Measurements from ENCODE around the gene MAPK1. TPM values are rescaled to one million over a fixed set of nuclear protein-coding genes. Genes with fewer than 3 reads are reported as not detected.
"Not testable (repeated sequence)": the region's sequence is repeated elsewhere in the genome, so short reads cannot be mapped to it uniquely, and the experiment has no call there.

Gene MAPK1
- total RNA-seq, 1 experiment from 2014 or later = 113 TPM

DNA sequence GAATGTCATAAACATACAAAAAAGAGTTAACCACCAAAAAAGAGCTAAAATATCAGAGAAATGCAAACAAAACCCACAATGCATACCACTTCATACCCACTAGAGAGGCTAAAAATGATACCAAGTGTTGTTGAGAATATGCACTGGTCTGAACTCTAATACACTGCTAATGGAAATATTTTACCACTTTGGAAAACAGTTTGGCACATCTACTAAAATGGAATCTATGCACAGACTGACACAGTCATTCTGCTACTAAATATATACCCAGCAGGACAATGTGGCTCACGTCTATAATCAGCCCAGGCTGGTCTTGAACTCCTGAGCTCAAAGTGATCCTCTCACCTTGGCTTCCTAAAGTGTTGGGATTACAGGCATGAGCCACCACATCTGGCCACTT lies 18.0 kb downstream of the MAPK1 start:
- DNase-seq (ENCODE audit: low read depth) = no peak

DNA sequence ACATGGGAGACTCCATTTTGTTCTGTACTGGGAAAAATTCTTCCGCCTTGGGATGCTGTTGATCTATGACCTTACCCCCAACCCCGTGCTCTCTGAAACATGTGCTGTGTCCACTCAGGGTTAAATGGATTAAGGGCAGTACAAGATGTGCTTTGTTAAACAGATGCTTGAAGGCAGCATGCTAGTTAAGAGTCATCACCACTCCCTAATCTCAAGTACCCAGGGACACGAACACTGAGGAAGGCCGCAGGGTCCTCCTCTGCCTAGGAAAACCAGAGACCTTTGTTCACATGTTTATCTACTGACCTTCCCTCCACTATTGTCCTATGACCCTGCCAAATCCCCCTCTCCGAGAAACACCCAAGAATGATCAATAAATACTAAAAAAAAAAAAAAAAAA lies 19.4 kb downstream of the MAPK1 start:
- DNase-seq (ENCODE audit: low read depth) = not testable (repeated sequence)

DNA sequence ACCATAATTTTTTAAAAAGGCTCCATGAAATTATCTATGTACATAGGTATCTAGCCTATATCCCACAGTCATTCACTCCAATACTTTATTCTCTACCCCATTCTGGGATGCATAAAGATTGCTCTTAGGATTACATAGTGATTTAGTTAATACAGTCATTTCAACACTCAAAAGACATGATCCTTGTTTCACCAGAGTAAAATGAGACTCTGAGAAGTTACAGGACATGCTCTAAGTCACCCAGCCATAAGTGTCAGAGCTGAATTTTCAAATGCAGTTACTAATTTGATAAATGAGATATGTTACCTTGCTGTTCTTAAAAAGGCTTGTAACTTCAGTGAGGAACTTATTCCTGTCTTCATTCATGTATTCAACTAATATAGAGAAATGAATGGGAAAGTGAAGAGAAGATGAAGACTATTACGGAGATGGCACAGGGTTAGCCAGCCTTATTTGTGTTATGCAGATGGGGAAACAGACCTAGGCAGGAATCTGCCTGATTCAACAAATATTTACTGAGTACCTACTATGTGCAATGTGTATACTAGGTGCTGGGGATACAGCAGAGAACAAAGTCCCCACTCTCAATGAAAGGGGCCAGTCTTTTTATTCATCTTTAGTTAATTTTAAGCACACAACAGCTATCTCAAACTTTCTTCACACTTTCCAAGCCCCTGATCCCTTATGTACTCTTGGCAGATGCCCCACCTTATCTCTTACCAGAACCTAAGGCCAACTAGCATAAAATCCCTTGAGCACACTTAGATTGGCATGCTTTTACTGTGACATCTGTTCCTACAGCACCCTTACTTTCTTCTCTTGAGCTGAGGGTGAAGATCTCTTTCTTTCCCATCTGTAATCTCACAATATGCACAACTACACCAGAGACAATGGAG lies 21.6 kb downstream of the MAPK1 start:
- no peak for DNase-seq (ENCODE audit: low read depth)

DNA sequence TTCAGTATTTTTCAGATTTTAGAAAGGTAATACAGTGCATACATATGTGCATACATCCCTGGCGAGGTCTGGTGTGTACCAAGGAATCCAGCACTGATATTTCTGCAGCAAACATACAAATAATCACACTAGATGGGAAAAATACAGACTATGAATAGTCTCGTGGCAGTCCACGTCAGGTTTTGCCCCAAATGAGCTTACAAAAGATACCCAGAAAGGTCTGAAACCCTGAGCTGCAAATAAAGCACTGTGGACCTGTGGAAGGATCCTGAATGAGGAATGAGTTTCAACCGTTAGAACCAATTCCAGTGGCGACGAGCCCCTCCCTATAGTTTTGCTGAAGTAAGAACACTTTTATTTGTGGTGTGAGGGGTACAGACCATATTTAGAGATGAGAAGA lies 24.5 kb downstream of the MAPK1 start:
- DNase-seq (ENCODE audit: low read depth) = no peak

DNA sequence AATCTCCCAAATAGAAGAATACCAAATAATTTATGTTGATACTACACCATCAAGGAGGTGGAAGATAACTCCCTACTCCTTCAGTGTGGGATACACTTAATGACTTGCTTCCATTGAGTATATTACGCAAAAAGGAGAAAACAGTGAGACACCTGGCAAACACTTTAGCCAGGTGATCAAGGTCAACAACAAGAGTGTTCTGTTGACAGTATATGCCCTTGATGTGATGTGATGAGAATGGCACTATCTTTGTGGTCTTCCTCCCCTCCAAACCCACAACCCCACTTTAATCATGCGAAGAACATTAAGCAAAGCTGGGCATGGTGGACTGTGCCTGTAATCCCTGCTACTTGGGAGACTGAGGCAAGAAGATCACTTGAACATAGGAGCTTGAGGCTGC lies 26.0 kb downstream of the MAPK1 start:
- no peak for DNase-seq (ENCODE audit: low read depth)

DNA sequence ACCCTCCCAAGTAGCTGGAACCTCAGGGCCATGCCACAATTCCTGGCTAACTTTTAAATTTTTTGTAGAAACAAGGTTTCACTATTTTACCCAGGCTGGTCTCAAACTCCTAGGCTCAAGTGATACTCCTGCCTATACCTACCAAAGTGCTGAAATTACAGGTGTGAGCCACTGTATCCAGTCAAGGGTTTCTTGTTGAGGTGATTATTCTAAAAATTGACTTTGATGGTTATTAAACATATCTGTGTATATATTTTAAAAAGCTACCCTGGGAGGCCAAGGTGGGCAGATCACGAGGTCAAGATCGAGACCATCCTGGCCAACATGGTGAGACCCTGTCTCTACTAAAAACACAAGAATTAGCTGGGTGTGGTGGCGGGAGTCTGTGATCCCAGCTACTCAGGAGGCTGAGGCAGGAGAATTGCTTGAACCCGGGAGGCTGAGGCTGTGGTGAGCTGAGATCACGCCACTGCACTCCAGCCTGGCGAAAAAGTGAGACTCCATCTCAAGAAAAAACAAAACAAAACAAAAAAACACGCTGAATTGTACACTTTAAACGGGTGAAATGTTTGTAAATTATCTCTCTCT lies 27.1 kb downstream of the MAPK1 start:
- DNase-seq (ENCODE audit: low read depth) = no peak

DNA sequence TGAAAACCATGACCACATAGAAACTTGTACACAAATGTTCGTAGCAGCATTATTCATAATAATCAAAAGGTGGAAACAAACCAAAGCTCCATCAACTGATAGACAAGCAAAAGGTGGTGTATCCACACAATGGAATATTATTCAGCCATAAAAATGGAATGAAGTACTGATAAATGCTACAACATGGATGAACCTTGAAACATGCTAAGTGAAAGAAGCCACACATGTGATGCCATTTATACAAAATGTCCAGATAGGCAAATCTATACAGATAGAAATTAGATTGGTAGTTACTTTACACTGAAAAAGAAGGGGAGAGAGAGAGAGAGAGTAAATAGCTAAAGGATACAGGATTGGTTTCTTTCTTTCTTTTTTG lies 27.7 kb downstream of the MAPK1 start:
- DNase-seq (ENCODE audit: low read depth) = no peak

DNA sequence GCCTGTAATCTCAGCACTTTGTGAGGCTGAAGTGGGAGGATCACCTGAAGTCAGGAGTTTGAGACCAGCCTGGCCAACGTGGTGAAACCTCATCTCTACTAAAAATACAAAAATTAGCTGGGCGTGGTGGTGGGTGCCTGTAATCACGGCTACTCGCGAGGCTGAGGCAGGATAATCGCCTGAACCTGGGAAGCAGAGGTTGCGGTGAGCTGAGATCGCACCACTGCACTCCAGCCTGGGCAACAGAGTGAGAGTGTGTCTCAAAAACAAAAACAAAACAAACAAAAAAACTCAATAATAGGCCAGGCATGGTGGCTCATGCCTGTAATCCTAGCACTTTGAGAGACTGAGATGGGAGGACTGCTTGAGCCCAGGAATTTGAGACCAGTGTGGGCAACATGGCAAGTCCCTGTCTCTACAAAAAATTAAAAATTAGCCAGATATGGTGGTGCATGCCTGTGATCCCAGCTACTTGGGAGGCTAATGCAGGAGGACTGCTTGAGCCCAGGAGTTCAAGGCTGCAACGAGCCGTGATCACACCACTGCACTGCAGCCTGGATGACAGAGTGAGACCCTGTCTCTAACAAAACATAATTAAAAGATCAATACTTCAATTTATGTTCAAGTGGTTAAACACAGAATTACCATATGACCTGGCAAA lies 28.2 kb downstream of the MAPK1 start:
- not testable (repeated sequence) for DNase-seq (ENCODE audit: low read depth)

DNA sequence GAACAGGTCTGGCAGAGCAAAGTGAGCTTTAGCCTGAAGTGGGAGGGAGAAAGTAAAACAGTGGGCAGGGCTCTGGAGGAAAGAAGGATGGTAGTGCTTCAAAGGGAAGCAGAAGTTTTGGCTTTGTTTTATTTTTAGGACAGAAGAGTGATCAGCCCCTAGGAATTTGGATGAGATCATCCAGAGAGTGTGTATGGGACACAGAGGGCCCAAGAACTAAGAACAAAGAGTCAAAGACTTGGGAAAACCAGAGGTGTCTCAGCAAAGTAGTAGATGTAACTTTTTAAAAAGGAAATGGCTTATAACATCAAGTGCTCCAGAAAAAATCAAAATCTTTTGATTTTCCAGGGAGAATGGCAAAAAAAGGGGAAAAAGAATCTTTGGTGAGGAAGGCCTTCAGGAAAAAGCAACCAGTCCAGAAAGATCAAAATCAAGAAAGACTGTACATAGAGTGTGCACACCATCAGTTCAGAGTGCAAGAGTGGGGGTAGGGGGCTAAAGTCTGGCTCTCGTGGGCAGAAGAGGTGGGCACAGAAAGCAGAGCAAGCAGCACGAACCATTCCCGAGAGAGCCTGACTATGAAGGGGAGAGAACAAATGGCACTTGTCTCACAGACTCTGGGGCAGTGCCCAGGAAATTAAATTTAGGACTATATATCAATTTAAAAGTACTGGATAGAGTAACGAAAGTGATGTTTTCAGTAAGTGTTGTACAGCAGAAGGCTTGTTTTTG lies 30.0 kb downstream of the MAPK1 start:
- DNase-seq (ENCODE audit: low read depth) = peak; percentile 92

DNA sequence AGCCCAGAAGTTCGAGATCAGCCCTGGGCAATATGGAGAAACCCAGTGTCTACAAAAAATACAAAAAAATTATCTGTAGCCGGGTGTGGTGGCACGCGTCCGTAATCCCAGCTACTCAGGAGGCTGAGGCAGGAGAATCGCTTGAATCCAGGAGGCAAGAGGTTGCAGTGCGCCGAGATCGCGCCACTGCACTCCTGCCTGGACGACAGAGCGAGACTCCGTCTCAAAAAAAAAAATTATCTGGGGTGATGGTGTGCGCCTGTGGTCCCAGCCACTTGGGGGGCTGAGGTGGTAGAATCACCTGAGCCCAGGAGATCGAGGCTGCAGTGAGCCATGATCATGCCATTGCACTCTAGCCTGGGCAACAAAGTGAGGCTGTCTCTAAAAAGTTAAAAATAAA lies 31.0 kb downstream of the MAPK1 start:
- not testable (repeated sequence) for DNase-seq (ENCODE audit: low read depth)

DNA sequence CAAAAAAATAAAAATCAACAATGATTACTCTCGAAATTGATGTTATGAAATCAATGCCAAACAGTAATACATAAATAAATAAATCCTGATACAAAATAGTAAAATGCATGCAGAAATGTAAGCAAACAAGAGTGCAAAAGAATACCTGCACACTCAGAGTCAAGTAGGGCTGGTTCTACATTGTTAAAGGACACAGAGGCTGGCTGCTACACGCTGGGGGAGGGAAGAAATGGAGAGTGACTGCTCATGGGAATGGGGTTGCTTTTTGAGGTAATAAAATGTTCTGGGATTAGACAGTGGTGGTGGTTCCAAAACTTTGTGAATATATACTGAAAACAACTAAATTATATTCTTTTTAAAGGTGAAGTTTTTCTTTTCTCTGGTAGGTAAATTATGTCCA lies 32.1 kb downstream of the MAPK1 start:
- DNase-seq (ENCODE audit: low read depth) = no peak

DNA sequence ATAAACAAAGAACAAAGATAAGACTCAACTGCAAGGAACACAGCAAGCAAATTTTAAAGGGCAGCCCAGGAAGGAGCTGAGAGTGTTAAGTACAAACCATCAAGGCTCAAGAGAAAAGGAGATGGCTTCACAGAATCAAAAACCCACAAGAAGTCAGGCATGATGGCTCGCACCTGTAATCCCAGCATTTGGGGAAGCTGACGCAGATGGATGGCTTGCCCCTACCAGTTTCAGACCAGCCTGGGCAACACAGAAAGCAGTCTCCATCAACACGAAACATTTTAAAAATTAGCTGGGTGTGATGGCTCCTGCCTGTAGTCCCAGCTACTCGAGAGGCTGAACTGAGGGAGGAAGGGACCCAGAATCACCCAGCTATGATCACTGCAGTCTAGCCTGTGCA lies 32.6 kb downstream of the MAPK1 start:
- no peak for DNase-seq (ENCODE audit: low read depth)

DNA sequence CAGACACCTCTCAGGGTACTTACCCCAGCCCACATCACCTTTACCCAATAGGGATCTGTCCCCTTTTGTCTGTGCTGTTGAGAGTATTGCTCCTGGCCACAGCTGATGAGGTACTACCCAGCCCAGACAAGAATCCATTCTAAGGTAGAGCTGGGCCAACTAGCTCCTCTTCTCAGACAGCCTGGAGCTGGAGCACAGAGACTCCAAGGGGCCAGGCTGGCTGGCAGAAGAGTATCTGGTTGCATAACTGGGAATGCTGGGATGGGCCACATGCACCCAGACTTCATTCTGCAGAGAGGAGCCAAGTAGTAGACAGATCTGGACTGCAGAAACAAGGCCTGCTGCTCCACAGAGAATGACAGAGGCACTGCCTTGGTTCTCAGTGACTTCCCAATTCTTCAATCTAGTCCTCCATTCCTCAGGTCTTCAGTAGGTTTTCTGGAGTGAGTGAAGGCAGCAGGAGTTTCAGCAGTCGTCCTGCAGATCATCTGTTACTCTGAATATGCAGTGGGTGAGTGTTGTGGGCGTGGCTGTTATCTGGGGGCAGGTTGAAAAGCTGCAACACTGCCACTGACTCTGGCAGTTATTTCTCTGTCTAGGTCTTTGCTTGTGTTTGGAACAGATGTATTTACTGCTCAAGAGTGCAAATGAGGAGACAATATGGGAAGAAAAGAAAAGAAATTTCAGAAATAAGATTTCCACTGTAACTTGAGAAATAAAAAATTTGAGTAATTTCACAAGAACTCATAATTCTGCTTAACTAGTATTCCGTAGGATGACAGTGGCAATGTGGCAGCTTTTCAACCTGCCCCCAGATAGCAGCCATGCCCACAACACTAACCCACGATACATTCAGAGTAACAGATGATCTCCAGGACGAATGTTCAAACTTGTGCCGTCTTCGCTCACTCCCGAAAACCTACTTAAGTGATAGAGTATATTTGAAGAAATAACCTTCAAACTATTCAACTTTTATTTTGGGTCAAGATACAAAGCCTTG lies 34.9 kb downstream of the MAPK1 start:
- no peak for DNase-seq (ENCODE audit: low read depth)

DNA sequence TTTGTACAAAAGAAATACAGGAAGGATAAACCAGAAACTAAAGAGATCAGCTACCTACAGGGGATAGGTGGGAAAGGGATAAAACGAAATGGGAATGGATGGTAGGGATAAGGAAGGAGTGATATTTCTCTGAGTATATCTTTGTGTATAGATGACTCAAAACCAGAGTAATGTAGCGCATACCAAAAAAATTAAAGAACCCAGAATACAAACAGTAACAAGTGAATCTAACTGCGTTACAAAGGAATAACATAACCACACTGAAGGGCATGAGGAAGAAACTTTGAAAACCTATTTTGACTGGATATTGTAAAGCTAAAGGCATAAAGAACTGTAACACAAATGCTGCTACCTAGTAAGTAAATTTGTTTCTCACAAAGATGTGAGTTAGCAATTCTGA lies 37.9 kb downstream of the MAPK1 start:
- no peak for DNase-seq (ENCODE audit: low read depth)

DNA sequence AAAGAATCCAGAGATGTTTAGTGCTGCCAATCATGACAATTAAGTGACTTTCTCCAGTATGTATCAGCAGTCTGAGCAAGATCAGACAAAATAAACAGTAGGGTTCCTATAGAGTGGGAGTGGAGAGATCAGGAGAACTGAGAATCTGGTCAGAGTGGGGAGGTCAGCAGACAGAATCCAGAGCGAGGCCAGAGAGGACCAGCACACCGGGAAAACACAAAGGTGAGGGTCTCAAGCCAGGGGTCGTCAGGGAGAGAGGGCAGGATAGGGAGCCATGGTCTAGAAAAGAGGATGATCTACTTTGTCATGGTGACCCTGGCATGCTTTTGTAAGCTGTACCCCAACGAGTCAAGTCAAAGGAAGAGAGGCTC lies 39.2 kb downstream of the MAPK1 start:
- DNase-seq (ENCODE audit: low read depth) = no peak

DNA sequence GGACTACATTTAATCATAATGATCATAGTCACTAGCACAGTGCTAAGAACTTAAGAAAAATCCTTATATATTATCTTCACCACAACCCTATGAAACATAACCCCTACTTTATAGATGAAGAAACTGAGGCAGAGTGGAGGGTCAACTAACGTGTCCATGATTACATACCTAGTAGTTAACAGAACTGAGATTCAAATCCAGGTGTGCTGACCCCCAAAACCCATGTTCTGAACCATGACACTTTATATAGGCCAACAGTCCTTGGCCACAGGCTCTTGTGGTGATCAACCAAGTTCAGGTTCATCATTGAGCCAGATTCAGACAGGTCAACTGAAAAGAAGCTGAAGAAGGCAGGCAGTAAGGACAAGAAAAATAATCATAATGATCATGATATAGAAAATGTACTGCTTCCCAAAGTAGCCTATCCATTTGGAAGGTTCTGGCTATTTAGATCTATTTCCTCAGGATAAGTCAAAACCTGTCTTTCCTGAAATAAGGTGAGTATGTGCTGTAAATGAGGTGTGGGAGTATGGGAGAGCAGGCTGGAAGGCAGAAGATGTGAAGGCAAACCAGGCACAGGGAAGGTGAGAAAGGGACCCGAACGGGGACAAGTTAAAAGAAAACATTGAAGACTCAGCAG lies 39.7 kb downstream of the MAPK1 start:
- DNase-seq (ENCODE audit: low read depth) = no peak

DNA sequence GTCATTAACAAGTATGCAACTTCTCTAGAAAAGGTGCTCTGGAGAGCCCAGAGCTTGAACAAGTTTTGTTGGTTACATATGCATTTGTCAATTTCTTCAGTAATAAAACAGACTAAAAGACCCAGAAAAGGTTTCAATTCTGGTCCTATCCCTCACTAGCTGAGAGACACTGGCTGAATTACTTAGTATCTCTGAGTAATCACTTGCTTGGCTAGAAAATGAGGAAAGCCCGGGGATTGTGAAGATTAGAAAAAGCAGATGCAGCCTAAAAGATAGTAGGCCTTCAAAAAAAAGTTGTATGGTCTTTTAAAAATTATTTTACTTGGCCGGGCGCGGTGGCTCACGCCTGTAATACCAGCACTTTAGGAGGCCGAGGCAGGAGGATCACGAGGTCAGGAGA lies 41.2 kb downstream of the MAPK1 start:
- DNase-seq (ENCODE audit: low read depth) = no peak

DNA sequence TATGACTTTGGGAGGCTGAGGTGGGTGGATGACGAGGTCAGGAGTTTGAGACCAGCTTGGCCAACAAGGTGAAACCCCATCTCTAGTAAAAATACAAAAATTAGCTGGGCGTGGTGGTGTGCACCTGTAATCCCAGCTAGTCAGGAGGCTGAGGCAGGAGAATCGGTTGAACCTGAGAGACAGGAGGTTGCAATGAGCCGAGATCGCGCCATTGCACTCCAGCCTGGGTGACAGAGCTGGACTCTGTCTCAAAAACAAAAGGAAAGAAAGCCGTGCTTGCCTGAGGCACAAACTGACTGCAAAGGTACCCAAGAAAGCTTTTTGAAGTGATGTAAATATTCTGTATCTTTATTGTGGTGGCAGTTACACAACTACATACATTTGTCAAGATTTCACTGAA lies 42.5 kb downstream of the MAPK1 start:
- not testable (repeated sequence) for DNase-seq (ENCODE audit: low read depth)

DNA sequence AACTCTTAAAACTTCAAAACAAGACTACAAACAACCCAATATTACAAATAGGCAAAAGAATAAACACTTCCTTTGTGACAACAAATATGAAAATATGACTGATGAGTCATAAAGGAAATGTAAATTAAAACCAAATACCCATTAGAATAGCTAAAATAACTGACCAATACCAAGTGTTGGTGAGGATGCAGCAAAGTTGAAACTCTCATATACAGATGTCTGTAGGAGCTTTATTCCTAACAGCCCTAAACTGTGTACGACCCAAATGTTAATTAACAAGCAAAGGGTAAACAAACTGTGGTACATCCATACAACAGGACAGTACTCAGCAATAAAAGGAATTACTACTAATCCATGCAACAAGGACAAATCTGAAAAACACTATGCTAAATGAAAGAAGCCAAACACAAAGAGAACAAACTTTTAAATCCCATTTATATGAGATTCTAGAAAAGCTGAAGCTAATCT lies 43.0 kb downstream of the MAPK1 start:
- DNase-seq (ENCODE audit: low read depth) = no peak
